Activated CD8-positive, alpha-beta memory T cell treated with anti-CD3 and anti-CD28 coated beads, Interleukin-2, amount 50 U/mL, for 4 hours (primary cell): ENCODE measurements around the gene FBLIM1.
"Not testable (repeated sequence)": the region's sequence is repeated elsewhere in the genome, so short reads cannot be mapped to it uniquely, and the experiment has no call there.

ENCODE experiments used
- DNase-seq: peaks from one replicate; pipeline ENCODE4 v3.0.0-alpha.2; 2020

Gene FBLIM1

GRCh38 chr1:15770313-15770962 is 11.8 kb downstream of the FBLIM1 start:
- DNase-seq: no peak

DNA sequence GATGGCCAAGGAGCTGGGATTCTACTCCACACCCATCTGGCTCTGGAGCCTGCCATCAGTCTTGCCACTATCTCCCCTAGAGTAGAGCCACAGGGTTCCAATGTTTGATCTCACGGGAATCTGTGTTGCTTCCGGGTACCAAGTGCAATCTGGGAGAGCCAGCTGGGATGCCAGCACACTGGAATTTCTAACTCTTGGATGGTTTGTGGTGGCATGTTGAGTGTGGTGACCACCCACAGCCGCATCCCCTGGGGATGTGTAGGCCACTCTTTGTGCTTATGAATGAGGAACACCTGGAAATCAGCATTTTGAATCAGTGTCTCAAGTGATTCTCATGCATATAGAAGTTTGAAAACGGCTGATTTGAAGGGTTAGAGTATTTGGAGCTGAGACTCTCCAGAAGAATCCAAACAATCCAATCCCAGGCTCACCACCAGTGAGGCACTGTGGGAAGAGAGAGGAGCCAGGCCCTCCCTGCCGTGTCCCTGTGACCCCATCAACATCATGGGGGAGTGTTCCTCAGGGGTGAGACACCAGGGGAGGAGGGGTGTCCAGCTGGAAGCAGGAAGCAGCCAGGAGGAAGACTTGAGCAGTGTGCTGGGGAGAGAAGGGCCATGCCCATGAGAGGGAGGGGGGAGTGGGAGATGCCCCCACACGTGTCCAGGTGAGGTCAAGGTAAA is 13.4 kb downstream of the FBLIM1 start:
- no peak for DNase-seq

- DNase-seq: no peak
Observed at GRCh38 chr1:15775706-15776105, 17.1 kb downstream of the FBLIM1 start.

DNA sequence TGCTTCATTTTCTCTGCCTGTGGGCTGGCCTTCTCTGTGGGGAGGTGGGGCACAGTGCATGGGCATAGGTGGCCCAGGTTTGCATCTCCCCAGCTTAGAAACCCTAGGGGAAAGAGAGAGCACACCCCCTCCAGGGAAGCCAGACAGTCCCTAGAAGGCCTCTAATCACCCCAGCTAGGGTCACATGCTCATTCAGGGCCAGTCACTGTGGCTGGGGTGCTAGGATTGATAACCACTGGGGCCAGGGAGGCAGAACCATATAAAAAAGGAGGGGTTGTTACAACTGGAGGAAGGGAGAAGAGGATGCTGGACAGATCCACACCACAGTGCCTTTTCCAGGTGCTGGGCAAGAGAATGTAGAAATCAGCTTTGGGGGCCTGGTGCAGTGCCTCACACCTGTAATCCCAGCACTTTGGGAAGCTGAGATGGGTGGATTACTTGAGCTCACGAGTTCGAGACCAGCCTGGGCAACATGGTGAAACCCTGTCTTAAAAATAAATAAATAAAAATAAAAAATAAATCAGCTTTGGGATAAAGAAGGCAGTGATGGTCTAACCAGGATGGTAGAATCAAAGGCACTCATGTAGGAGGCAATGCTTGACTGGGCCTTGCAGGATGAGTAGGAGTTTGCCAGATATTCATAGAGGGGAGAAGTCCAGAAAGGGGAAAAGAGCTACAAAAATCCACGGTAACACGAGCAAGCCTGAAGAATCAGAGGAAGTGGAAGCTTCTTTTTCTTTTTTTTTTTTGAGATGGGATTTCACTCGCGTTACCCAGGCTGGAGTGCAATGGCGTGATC is 19.5 kb downstream of the FBLIM1 start:
- DNase-seq: no peak

- no peak for DNase-seq
Observed at GRCh38 chr1:15785683-15786082, 27.1 kb downstream of the FBLIM1 start.

GRCh38 chr1:15786581-15786980 is 28.0 kb downstream of the FBLIM1 start:
- DNase-seq: no peak

DNA sequence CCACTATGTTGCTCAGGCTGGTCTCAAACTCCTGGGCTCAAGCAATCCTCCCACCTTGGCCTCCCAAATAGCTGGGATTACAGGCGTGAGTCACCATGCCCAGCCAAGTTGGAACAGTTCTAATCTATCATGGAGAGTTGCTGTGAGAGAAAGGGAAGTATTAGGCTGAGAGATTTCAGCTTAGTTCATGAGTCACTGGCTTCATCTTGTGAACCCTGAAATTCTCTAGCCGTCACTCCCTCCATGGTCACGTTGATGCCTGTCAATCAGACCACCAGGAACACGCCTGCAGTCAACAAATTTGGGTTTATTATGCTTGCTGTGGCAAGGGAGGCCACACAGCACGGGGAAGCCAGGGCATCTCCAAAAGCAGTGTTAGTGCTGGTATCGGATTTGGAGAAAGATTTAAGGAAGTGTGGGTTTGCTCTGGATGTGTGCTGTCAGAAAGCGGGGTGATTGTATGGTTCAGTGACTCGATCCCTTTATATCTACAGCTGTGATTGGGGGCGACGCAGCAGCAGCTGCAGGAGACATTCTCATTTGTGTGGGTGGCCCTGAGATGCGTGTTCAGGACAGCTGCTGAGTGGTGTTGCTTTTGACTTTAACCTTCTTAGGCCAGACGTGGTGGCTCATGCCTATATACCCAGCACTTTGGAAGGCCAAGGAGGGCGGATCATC is 30.2 kb downstream of the FBLIM1 start:
- no peak for DNase-seq

- DNase-seq: no peak
Observed at GRCh38 chr1:15796086-15796462, 37.5 kb downstream of the FBLIM1 start.

DNA sequence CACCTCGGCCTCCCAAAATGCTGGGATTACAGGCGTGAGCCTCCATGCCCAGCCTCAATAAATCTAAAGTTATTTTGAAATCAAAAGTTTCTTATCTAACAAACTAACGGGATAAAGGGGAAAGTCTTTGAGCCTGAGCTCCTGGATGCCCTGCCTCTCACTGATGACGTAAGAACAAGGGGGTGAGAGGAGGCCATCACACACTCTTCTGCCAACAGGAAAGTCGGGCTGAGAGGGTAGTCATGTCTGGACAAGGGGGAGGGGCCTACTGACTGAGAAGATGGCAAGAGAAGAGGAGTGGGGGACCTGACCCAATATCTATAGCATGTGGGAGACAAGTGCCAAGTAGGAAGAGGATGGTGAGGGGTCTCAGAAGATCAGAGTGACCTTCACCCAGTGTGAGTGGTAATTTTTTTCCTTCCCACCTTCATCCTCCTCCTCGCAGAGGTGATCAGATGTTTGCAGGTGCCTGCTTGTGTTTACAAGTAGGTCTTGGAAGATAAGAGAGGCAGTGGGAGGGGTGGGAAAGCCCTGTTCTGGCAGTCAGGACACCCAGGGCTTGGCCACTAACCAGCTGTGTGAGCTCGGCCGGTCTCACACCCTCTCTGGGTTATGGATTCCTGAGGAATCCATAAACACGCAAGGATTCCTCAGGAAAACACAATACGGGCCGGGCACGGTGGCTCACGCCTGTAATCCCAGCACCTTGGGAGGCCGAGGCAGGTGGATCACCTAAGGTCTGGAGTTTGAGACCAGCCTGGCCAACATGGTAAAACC is 39.2 kb downstream of the FBLIM1 start:
- DNase-seq: no peak

DNA sequence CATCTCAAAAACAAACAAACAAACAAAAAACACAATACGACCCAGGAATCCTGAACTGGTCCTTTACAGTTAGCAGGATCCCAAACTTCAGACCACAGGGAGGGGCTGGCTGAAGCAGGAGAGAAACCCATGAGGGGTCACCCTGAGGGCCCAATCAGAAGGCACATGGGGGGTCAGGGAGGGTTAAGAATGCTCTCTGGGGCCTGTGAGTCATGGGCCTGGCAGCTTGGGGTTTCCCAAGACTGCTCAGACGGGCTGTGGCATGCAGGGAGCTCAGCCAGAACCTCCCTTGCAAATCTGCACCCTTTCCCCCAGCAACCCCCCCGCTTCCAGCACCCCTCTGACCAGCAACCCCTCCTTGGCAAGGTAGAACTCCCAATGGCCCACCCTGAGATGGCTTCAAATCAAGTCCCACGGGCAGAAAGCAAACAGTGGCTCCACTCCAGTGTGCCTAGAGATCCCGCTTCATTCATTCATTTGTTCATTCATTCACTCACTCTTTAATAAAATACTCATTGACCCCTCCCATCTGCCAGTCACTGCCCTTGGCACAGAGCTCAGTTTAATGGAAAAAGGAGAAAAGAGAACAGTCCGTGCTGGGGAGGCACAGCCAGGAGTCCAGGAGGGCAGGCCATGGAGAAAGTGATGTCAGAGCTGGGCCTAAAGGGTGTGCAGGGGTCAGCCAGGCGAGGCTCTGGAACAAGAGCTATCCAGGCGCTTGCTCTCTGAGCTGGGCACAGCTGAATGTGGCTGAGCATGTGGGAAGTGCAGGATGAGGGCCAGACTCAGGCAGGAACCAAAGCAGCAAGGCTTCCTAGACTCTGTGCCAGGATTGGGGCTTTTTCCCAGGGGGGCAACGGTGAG is 40.6 kb downstream of the FBLIM1 start:
- no peak for DNase-seq

- DNase-seq: no peak
Observed at GRCh38 chr1:15799928-15800835, 41.6 kb downstream of the FBLIM1 start.

- DNase-seq: no peak
Observed at GRCh38 chr1:15802234-15802965, 43.8 kb downstream of the FBLIM1 start.

- DNase-seq: no peak
Observed at GRCh38 chr1:15803380-15803779, 44.8 kb downstream of the FBLIM1 start.

DNA sequence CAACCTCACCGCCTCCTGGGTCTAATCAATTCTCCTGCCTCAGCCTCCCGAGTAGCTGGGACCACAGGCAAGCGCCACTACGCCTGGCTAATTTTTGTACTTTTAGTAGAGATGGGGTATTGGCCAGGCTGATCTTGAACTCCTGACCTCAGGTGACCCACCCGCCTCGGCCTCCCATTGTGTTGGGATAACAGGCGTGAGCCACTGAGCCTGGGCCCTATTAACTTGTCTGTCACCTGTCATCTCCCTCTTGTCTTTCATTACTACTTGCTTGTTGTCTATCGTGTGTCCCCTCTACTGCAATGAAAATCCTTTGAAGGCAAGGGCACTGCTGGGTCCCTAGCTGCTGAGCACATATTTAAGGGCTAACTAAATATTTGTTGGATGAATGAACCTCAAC is 45.5 kb downstream of the FBLIM1 start:
- no peak for DNase-seq

GRCh38 chr1:15807121-15807520 is 48.5 kb downstream of the FBLIM1 start:
- DNase-seq: no peak

DNA sequence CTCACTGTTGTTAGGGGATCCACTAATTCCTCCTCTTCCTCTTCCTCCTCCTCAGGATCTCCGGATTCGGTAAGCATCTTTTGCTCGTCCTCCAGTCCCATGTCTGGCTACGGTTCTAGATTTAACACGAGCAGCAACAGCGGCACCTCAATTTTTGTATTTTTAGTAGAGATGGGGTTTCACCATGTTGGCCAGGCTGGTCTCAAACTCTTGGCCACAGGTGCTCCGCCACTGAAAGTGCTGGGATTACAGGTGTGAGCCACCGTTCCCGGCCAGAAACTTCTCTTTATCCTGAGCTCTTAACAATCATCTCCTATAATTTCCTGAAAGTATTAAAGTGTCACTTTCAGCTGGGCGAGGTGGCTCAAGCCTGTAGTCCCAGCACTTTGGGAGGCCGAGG is 49.0 kb downstream of the FBLIM1 start, which contains the start of gene UQCRHL:
Gene UQCRHL (minus strand): TSS at position 101 of the 400 bp plus-strand sequence. CDS start 0 bp downstream, at position 101.
- DNase-seq: not testable (repeated sequence)

GRCh38 chr1:15808955-15809354 is 50.4 kb downstream of the FBLIM1 start:
- DNase-seq: no peak

- no peak for DNase-seq
Observed at GRCh38 chr1:15810073-15810472, 51.5 kb downstream of the FBLIM1 start.

- no peak for DNase-seq
Observed at GRCh38 chr1:15816674-15817073, 58.1 kb downstream of the FBLIM1 start.

GRCh38 chr1:15820478-15820877 is 61.9 kb downstream of the FBLIM1 start:
- DNase-seq: no peak
